GM21825 (cell line): Measurements from ENCODE around the gene ZDHHC16.
"Not testable (repeated sequence)": the region's sequence is repeated elsewhere in the genome, so short reads cannot be mapped to it uniquely, and the experiment has no call there.

Experiments
- ATAC-seq: cut with Tn5 transposase; IDR thresholded peaks from one replicate; pipeline ENCODE4 v1.9.1; 2021; ENCODE audit warnings: mild to moderate bottlenecking, moderate library complexity; ENCODE audit not compliant: unreplicated experiment

Gene ZDHHC16

DNA sequence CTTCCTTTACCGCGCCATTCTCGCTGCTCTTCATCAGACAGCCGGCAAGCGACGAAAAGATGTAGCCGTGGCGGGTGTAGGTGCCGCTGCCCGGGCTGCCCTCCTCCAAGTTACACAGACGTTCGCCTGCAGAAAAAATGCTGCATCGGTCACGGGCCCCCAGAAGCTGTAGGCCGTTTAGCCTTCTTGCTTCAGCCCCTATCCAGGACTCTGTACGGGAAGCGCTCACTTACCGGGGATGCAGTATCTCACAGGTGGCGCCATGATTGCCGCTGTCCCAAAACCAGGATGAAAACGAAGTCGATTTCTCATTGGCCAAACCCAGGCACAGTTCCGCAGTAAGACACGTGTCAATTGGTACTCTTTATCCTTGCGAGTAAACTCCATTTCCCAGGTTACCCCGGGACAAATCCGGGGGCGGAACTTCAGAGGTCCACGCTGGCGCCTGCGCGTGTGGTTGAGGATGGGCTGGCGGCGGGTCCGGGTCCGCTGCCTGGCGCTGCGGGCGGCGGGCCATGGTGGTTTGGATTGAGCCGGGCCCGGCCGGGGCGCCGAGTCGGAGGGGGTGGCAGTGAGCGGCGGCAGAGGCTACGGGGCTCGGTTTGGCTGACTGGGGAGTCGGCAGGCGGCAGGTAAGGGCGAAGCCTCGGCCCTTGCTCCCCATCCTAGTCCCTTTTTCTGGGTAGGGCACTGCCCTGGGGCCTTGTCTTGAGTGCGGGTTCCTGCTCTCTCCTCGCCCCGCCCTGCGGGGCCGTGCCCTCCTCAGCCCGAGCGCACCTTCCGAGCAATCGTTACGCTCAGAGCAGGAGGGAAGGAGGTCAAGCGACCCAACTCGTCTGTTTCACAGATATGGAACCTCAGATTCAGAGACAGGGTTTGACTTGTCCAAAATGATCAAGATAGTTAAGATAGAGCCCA is at the start of gene ZDHHC16, which contains the start of gene EXOSC1:
ZDHHC16 (plus strand) TSS at position 454 of the 918 bp plus-strand sequence. CDS start 5,501 bp downstream, outside the sequence.
EXOSC1 (minus strand) TSS at position 285 of the 918 bp plus-strand sequence; CDS start at position 264, 21 bp downstream.
- ATAC-seq, result peak; percentile 94

DNA sequence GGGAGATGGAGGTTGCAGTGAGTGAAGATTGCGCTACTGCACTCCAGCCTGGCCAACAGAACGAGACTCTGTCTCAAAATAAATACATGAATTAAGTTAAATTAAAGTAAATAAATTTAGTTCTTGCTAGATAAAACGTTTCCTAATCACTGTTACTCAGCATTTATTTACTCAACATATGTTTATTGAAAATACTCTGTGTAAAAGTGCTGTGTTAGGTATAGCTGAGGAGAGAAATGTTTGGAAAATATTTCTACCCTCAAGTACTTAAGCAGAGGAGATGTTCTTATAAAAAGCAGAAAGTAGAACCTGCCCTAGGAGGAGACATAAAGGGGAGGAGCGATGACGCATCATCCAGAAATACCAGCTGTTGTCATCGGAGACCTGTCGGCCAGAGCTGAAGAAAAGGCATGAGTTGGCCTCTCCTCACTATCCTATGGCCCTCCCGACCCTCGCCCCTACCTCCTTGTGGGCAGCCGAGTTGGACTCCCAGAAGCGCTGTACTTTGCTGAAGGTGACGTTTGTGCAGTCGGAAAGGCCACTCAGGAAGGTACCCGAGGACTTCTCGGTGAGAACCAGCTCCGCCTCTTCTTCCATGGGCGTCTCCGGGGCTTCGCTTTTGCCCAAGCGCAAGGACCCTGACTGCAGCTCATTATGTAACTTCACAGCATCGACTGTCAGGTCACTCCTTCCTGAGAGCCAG is 46.0 kb upstream of the ZDHHC16 start:
- ATAC-seq, result no peak

DNA sequence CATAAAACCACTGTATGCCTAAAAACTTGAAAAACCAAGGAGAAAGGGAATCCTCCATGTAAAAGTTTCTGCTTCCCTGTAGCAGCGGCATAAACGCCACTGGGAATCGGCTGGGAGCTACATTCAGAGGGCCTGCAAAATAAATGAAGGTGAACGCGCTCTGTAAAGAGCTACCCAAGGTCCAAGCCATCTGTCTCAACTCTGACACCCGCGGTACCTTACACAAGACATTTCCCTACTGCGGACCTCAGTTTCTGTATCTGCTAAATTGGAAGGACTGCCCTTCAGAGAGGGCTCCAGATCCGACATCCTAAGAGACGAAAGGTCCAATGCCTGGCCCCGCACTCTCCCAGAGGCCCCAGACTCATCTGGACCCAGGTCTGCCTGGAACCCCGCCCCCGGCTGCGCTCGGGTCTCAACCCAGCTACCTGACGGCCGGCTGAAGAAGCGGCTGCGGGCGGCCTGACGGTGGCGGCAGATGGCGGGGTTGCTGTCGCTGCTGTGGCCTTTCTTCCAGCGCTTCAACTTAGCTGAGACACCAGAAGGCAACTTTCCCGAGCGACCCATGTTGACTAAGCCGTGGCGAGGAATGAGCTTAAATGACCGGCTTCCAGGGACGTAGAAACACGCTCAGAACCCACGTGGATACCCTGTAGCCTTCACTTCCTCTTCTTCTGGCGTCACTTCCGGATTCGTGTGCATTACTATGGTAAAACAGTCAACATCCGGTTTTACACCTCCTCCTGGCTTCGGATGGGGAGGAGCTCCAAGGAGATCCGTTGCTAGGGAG is 45.1 kb upstream of the ZDHHC16 start, which contains the start of gene RRP12:
RRP12 (minus strand) TSS at position 676 of the 790 bp plus-strand sequence; CDS start at position 567, 109 bp downstream.
- ATAC-seq, result peak; percentile 94

DNA sequence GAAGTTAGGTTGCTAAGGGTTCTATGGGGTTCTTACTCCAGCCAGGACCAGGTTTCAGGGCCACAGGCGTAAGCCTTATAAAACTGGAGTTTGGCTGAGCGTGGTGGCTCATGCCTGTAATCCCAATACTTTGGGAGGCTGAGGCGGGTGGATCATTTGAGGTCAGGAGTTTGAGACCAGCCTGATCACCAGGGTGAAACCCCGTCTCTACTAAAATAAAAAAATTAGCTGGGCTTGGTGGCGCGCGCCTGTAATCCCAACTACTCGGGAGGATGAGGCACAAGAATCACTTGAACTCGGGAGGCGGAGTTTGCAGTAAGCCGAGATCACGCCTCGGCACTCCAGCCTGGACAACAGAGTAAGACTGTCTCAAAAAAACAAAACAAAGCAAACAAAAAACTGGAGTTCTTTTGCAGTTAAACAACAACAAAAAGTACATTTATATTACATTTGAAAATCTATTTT is 44.5 kb upstream of the ZDHHC16 start:
- no peak for ATAC-seq

DNA sequence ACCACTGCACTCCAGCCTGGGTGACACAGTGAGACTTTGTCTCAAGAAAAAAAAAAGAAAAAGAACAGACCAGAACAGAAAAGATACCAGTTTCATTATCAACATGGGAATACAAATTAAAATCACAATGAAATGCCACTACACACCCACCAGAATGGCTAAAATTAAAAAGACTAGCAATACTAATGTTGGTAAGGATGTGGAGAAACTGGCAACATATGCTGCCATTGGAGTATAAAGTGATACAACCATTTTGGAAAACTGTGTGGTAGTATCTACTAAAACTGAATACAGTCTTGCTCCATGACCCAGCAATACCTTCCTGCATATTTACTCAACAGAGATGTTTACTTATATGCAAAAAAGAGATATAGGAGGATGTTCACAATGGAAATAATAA is 41.9 kb upstream of the ZDHHC16 start:
- ATAC-seq, result no peak

DNA sequence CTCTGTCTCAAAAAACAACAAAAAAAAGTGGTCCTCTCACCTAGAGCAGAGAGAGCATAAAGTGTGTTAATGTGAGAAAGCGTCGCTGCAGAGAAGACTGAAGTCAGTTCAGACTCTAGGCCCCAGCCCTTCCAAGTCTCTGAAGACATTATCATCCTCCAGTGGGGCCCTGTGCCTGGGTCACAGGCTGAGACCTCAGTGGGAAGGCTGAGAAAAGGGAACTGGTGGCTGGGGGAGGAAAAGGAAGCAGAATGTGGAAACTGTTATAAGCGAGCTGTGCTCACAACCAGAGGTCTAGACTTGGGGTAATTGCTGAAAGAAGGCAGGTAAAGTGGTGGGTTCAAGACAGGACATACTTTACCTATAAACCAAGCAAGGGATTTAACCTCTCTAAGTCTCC is 39.9 kb upstream of the ZDHHC16 start:
- ATAC-seq, result no peak

DNA sequence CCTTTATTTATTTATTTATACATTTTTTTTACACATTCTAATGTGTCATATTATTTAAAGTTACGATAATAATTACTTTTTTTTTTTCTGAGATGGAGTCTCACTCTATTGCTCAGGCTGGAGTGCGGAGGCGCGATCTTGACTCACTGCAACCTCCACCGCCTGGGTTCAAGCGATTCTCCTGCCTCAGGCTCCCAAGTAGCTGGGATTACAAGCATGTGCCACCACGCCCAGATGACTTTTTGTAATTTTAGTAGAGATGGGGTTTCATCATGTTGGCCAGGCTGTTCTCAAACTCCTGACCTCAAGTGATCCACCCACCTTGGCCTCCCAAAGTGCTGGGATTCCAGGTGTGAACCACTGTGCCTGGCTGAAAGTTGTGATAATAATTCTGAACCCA is 39.5 kb upstream of the ZDHHC16 start:
- not testable (repeated sequence) for ATAC-seq

DNA sequence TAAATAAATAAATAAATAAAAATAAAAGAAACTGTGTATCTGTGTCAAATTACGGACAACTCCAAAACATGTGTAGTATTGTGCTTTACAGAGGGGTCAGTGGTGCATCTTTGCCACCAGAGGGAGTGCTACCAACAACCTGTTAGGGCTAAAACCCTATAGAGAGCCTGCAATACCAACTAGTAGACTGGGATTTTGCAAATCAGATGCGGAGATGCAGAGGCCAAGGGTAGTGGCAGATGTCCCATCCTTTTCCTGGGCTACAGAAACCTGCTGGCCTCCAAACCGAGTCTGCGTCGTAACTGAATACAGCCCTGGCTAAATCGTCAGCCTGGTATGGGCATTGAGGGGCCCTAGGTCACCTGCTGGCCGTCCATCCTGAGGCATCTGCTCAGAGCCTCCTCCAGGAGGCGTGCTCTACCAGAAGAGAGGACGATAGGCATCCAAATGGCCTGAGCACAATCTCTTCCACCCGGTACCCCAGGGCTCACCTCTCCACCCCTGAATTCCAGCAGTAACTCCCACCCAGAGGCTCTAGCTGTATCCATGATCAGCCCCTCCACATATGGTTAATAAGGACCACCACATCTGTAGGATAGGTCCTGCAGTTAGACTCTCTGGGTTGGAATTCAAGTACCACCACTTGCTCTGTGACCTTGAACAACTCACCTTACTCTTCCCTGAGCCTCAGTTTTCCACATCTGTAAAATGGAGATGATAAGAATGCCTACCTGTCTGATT is 38.6 kb upstream of the ZDHHC16 start:
- ATAC-seq, result peak; percentile 77

DNA sequence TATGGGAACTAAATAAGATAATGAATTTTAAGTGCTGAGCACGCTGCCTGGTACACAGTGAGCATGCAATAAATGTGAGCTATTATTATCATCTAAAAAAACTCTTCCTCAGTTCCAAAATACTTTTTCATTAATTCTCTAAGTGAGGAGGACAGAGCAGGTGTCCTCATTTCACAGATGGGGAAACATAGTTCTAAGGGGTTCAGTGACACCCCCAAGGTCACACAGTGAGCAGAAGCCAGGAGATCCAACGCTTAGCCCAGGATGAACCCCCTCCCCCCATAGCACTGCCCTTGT is 38.1 kb upstream of the ZDHHC16 start:
- ATAC-seq, result no peak

DNA sequence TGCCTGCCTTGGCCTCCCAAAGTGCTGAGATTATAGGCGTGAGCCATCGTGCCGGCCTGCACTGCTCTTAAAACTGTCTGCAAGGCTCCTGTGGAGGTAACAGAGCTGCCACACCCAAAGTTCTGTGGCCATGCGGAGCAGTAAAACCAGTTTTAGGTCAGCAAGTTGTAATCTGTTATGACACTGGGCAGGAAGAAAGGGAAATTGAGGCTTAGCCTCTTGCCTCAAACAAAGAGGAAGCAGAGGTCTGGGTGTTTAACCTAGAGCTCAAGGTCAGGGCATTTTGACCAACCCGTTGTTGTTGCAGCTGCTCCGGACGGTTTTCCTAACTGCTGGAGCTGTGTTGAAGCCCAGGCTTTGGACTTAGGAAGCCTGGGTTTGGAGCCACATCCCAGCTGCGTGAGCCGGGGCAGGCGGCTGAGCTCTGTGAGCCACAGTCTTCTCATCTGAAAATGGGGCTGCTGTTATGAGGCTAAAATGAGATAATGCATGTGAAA is 37.4 kb upstream of the ZDHHC16 start:
- ATAC-seq, result no peak

DNA sequence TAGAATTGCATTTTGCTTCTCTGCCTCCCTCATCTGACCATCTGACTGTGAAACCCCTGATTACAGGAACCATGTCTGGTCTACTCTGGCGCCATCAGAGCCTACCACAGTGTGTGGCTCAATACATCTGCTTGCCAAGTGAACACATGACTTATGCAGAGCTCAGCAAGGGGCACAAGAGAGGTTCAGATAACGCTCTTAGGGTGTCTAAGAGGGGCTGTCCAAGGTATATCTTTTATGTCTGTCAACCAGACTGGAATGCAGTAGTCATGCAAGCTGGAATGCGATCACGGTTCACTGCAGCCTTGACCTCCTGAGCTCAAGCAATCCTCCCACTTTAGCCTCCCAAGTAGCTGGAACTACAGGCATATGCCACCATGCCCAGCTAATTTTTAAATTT is 34.6 kb upstream of the ZDHHC16 start:
- ATAC-seq, result no peak

DNA sequence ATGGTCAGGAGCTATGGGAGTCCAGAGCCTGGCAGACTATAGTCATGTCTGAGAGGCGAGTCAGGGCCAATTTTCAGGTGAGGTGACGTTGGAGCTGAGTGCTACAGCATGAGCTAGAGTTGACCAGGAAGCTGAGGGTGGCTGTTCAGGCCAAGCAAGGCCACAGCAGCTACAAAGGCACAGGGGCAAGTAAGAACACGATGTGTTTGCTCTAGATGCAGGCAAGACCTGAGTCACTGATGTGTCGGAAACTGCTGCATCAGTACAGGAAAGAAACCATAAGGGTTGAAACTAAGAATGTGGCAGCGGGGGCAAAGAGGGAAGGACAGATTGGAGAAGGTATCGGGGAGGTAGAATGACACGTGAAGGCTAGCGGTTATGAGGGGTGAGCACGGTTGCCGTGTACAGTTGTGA is 33.1 kb upstream of the ZDHHC16 start:
- no peak for ATAC-seq

DNA sequence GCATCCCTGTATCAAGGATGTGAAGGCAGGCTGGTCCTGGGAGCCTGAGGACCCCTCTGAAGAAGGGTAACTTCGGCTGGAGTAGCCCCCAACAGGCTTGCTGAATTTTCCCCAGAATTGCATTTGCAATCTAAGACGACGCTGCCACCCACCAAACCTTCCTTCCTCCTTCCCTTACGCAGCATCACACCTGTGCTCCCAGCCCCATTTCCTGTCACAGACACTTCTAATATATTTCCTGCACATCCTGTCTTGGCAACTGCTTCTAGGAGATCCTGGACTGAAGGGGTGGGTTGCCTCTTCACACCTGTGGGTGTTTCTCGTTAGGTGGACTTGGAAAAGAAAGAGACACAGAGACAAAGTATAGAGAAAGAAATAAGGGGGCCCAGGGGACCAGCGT is 29.4 kb upstream of the ZDHHC16 start:
- ATAC-seq, result no peak

DNA sequence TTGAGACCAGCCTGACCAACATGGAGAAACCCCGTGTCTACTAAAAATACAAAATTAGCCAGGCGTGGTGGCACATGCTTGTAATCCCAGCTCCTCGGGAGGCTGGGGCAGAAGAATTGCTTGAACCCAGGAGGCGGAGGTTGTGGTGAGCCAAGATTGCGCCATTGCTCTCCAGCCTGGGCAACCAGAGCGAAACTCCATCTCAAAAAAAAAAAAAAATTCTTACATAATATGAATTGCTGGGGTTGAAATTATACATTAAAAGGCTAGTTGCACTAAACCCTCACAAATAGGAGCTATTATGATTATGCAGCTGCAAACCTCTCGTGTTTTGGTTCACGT is 22.2 kb upstream of the ZDHHC16 start:
- ATAC-seq, result not testable (repeated sequence)

DNA sequence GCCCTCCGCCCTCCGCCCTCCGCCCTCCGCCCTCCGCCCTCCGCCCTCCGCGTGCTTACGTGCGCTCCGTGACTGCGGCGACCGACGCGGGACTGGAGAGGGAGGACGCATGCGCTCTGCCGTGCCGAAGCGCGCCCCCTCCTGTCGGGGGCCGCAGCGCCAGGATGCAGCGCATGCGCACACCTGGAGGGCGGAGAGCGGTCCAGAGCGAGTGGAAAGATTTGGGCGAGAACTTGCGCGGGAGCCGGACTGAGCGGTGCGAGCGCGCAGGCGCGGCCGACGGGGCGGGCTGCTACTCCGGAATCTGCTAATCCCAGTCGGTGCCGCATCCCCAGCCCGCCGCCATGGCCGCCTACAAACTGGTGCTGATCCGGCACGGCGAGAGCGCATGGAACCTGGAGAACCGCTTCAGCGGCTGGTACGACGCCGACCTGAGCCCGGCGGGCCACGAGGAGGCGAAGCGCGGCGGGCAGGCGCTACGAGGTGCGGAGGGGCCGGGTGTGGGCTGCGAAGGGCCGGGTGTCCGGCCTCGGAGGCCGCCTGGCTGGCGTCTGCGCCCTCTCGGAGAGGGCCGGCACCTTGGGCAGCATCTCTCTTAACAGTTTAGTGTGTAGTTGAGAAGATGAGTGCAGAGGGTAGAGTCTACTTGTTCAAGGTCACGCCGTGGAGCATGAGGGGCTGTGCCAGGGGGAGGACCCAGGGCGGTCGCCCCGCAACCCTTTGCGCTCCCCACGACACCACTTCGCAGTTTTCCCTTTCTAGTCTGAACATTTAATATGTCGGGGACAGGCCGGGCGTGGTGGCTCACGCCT is 19.8 kb upstream of the ZDHHC16 start, which contains the start of gene PGAM1:
PGAM1 (plus strand) TSS at position 228 of the 812 bp plus-strand sequence; CDS start at position 345, 117 bp downstream.
- peak; percentile 80 for ATAC-seq

DNA sequence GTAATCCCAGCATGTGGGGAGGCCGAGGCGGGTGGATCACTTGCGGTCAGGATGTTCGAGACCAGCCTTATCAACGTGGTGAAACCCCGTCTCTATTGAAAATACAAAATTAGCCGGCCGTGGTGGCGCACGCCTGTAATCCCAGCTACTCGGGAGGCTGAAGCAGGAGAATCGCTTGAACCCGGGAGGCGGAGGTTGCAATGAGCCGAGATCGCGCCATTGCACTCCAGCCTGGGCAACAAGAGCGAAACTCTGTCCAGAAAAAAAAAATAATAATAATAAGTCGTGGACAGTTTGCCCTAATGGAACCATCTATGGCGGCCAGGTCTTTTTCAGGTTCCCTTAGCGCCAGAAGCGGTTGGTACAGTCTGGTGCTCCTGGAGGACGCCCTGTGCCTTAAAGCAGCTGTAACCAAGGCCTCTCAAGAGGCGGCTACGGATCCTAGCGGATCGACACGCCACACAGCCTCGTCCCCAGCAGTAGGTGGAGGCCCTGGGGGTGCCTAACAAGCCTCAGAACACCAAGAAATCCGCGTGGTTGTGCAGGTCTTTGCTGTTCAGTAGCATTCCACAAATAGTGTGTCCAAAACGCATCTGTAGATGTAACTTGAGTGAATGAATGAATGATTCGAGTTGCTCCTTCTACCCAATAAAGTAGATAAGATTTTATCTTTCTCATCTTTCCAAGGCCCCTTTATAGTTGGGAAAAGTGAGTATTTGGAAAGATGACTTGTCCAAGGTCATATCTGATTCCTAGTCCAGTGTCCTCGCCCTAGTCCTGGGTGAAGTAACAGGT is 19.0 kb upstream of the ZDHHC16 start:
- no peak for ATAC-seq

DNA sequence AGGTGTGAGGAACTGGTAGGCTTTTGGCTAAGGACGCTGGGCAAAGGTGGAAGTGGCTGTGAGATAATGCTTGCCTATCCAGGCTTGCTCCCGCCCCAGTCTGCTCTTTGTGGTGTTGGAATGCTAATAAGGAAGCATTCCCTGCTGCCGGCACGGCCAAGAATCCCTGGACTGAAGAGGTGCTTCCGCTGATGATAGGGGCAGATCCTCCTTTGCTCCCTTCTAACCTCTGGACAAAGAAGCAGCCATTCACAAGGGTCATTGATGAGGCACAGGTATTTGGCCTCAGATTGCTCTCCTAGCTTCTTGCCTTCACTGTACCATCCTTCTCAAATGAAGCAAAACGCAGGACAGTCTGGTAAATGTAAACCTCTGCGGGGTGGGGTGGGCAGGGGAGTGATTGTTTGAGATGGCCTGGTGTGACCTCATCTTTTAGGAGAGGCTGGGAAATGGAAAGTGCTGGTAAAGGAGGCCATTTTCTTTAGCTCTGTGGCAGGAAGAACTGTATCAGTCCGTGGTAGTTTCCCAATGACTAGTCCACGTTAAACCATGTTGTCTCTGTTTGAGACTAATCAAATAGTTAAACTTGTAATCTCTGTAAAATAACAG is 18.3 kb upstream of the ZDHHC16 start:
- no peak for ATAC-seq

DNA sequence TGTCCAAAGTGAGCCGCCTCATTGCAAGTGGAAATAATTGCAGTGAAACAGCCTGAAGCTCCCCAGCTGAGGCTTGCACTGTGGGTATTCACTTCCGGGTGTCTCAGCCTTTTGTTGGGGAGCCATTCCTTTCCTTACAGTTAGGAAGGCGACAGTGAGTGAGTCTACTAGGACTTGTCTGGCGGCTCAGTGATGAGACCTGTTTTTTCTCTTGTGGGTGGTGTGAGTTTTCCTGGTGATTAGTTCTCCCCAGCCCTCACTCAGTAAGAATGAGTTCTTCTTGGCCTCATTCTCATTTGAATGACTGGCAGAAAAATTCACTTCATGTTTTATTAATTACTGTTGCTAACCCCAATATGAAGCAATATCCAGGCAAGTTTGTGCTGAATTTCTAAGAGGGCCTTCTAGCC is 17.4 kb upstream of the ZDHHC16 start:
- no peak for ATAC-seq
